ENCODE data around the gene AHNAK2. TPM values are rescaled to one million over a fixed set of nuclear protein-coding genes. Genes with fewer than 3 reads are reported as not detected.
"Not testable (repeated sequence)": the region's sequence is repeated elsewhere in the genome, so short reads cannot be mapped to it uniquely, and the experiment has no call there.

AHNAK2 gene
- polyA plus RNA-seq, 3 donors: 1.4 to 2.2 (median 2.0) TPM

DNA sequence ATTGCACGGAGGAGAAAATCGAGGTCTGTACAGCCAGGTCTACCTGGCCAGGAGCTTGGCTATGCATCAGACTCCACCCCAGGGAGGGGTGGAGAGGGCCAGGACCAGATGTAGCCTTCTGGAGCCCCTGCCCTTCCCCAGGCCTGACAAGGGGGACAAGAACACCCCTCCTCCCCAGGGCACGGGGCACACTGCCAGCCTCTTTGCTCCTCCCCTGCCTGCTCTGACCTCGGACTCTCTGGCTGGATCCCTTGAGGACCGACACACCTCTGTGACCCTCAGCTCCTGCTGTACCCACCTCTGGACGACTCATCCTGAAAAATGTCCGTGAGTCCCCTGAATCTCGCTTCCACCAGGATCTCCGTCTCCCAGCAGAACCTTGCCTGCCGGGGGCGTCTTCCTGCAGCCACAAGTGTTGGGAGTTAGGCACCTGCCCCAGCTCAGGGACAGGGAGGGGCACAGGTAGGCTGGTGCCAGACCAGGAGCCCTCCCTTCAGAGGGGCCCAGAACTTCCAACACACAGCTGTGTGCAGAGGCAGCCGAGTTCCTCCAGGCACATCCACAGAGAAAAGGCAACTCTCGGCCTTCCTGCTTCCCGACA is 21.8 kb downstream of the AHNAK2 start:
- no peak for DNase-seq (ENCODE audit: low read depth in 3 of 3, low spot score in 2 of 3)

DNA sequence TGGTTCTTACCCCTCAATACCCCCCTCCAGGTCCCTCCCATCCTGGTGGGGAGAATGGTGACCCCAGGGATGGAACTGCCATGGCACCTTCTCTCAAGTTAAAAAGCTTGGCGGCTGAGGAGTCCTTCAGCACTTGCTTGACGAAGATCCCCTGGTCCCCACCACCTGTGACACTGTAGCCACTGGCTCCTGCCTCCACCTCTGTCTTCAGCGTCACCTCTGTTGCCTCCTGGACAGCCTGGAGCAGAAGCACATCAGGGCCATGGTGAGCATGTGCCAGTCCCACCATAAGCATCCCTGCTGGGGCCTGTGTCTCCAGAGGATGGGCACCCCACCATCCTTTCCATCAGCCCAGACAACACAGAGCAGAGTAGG is 22.8 kb downstream of the AHNAK2 start:
- no peak for DNase-seq (ENCODE audit: low read depth in 3 of 3, low spot score in 2 of 3)

DNA sequence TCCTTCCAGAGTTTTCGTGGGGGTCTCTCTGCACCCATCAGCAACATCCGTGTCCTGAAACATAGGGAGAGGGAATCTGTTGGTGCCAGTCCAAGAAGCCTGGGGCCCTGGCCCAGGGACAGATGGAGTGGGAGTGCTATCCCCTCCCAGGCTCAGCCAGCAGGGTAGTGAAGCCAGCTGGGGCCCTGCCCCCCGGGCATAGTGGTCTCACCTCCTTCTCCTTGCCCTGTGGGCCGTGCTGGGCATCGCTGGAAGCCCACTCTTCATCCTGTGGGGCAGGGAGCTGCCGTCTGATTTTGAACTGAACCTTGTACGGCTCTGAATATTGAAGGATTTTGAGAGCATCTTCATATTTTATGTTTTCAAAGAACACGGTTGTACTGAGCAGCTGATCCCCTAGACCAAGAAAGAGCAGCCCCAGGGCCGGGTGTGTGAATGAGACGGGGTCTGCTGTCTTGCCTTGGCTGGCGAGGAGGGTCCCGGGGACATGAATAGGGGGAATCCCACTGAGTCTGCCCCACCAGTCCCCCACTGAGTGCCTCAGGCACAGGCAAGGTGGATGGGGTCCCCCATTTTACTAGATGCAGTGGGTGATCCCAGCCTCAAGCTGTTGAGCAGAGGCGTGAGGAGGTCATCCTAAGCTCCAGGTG is 23.3 kb downstream of the AHNAK2 start:
- no peak for DNase-seq (ENCODE audit: low read depth in 3 of 3, low spot score in 2 of 3)

DNA sequence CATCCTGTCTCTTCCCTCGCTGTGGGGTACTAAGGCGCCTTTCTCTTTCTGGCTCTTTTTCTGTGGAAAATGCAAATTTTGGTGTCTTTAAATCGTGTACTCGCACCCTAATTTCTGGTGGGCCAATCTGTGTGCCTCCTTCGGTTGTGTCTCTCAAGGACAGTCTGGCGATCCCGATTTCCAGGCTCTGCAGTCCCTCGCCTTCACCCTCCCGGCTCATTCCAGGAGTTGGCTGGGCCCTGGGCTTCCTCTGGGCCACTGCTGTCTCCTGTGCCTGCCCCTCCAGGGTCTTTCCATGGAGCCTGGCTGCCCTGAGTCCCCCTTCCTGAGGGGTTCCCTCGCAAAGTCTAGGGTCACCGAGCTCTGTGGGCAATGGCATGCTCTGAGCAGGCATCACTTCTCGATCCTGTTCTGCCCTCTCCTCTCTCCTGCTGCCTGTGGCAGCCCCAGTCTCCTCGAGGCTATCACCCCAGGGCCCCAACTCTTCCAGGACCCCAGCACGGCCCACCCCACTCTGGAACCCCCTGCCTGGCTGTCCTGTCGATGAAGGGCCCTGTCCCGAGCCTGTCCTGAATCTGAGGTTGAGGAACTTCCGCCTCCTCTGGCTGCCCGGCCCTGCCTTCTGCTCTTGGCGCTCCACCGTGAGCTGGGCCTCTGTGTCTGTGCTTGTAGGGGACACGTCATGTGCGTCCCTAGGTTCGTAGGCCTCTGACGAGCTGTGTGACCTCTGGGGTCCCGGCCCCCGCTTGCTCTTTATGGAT is 24.1 kb downstream of the AHNAK2 start:
- DNase-seq (ENCODE audit: low read depth in 3 of 3, low spot score in 2 of 3): no peak

DNA sequence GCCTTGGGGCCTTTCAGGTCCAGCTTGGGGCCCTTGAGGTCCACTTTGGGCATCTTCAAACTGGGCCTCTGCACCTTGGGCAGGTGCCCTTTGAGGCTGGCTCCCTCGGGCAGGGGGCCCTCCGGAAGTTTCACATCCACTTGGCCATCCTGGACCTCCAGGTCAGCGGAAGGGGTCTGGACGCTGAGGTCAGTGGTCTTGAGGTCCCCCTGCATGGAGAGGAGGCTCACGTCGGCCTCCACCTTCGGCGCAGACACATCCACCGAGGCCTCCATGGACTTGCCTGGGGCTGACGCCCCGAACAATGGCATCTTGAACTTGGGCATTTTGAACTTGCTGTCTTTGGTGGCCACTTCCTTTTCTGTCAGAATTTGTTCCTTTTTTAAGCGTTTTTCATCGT is 25.1 kb downstream of the AHNAK2 start:
- no peak for DNase-seq (ENCODE audit: low read depth in 3 of 3, low spot score in 2 of 3)

DNA sequence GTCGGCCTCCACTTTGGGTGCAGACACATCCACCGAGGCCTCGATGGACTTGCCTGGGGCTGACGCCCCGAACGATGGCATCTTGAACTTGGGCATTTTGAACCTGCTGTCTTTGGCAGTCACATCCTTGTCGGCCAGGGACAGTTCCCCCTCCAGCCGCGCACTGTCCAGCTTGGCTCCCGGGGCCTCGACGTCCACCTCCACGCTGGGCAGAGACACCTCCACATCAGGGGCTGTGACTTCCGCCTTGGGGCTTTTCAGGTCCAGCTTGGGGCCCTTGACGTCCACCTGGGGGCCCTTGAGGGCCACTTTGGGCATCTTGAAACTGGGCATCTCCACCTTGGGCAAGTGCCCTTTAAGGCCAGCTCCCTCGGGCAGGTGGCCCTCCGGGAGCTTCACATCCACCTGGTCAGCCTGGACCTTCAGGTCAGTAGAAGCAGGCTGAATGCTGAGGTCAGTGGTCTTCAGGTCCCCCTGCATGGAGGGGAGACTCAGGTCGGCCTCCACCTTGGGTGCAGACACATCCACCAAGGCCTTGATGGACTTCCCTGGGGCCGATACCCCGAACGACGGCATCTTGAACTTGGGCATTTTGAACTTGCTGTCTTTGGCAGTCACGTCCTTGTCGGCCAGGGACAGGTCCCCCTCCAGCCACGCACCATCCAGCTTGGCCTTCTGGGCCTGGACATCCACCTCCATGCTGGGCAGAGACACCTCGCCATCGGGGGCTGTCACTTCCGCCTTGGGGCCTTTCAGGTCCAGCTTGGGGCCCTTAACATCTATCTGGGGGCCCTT is 26.1 kb downstream of the AHNAK2 start:
- not testable (repeated sequence) for DNase-seq (ENCODE audit: low read depth in 3 of 3, low spot score in 2 of 3)

DNA sequence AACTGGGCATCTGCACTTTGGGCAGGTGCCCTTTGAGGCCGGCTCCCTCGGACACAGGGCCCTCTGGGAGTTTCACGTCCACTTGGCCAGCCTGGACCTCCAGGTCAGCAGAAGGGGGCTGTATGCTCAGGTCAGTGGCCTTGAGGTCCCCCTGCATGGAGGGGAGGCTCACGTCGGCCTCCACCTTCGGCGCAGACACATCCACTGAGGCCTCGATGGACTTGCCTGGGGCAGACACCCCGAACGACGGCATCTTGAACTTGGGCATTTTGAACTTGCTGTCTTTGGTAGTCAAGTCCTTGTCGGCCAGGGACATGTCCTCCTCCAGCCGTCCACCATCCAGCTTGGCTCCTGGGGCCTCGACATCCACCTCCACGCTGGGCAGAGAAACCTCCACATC is 27.5 kb downstream of the AHNAK2 start:
- DNase-seq (ENCODE audit: low read depth in 3 of 3, low spot score in 2 of 3): not testable (repeated sequence)

DNA sequence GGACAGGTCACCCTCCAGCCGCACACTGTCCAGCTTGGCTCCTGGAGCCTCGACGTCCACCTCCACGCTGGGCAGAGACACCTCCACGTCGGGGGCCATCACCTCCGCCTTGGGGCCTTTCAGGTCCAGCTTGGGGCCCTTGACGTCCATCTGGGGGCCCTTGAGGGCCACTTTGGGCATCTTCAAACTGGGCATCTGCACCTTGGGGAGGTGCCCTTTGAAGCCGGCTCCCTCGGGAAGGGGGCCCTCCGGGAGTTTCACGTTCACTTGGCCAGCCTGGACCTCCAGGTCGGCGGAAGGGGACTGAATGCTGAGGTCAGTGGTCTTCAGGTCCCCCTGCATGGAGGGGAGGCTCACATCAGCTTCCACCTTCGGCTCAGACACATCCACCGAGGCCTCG is 28.2 kb downstream of the AHNAK2 start:
- no peak for DNase-seq (ENCODE audit: low read depth in 3 of 3, low spot score in 2 of 3)

DNA sequence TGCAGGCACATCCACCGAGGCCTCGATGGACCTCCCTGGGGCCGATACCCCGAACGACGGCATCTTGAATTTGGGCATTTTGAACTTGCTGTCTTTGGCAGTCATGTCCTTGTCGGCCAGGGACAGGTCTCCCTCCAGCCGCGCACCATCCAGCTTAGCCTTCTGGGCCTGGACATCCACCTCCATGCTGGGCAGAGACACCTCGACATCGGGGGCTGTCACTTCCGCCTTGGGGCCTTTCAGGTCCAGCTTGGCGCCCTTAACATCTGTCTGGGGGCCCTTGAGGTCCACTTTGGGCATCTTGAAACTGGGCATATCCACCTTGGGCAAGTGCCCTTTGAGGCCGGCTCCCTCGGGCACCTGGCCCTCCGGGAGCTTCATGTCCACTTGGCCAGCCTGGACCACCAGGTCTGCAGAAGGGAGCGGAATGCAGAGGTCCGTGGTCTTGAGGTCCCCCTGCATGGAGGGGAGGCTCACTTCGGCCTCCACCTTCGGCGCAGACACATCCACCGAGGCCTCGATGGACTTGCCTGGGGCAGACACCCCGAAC is 28.7 kb downstream of the AHNAK2 start:
- not testable (repeated sequence) for DNase-seq (ENCODE audit: low read depth in 3 of 3, low spot score in 2 of 3)

DNA sequence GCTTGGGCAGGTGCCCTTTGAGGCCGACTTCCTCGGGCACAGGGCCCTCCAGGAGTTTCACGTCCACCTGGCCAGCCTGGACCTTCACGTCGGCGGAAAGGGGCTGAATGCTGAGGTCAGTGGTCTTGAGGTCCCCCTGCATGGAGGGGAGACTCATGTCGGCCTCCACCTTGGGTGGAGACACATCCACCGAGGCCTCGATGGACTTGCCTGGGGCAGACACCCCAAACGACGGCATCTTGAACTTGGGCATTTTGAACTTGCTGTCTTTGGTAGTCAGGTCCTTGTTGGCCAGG is 29.5 kb downstream of the AHNAK2 start:
- DNase-seq (ENCODE audit: low read depth in 3 of 3, low spot score in 2 of 3): no peak

DNA sequence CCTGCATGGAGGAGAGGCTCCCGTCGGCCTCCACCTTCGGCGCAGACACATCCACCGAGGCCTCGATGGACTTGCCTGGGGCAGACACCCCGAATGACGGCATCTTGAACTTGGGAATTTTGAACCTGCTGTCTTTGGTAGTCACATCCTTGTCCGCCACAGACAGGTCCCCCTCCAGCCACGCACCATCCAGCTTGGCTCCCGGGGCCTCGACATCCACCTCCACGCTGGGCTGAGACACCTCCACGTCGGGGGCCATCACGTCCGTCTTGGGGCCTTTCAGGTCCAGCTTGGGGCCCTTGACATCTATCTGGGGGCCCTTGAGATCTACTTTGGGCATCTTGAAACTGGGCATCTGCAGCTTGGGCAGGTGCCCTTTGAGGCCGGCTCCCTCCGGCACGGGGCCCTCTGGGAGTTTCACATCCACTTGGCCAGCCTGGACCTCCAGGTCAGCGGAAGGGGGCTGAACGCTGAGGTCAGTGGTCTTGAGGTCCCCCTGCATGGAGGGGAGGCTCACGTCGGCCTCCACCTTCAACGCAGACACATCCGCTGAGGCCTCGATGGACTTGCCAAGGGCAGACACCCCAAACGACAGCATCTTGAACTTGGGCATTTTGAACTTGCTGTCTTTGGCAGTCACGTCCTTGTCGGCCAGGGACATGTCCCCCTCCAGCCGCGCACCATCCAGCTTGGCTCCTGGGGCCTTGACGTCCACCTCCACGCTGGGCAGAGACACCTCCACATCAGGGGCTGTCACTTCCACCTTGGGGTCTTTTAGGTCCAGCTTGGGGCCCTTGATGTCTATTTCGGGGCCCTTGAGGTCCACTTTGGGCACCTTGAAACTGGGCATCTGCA is 30.1 kb downstream of the AHNAK2 start:
- DNase-seq (ENCODE audit: low read depth in 3 of 3, low spot score in 2 of 3): not testable (repeated sequence)

DNA sequence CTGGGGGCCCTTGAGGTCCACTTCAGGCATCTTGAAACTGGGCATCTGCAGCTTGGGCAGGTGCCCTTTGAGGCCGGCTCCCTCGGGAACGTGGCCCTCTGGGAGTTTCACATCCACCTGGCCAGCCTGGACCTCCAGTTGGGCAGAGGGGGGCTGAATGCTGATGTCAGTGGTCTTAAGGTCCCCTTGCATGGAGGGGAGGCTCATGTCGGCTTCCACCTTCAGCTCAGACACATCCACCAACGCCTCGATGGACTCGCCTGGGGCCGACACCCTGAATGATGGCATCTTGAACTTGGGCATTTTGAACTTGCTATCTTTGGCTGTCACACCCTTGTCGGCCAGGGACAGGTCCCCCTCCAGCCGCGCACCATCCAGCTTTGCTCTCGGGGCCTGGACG is 31.0 kb downstream of the AHNAK2 start:
- not testable (repeated sequence) for DNase-seq (ENCODE audit: low read depth in 3 of 3, low spot score in 2 of 3)

DNA sequence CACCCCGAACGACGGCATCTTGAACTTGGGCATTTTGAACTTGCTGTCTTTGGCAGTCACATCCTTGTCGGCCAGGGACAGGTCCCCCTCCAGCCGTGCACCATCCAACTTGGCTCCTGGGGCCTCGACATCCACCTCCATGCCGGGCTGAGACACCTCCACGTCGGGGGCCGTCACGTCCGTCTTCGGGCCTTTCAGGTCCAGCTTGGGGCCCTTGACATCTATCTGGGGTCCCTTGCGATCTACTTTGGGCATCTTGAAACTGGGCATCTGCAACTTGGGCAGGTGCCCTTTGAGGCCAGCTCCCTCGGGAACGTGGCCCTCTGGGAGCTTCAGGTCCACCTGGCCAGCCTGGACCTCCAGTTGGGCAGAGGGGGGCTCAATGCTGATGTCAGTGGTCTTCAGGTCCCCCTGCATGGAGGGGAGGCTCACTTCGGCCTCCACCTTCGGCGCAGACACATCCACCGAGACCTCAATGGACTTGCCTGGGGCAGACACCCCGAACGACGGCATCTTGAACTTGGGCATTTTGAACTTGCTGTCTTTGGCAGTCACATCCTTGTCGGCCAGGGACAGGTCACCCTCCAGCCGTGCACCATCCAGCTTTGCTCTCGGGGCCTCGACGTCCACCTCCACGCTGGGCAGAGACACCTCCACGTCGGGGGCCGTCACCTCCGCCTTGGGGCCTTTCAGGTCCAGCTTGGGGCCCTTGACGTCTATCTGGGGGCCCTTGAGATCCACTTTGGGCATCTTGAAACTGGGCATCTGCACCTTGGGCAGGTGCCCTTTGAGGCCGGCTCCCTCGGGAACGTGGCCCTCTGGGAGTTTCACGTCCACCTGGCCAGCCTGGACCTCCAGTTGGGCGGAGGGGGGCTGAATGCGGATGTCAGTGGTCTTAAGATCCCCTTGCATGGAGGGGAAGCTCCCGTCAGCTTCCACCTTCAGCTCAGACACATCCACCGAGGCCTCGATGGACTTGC is 31.9 kb downstream of the AHNAK2 start:
- DNase-seq (ENCODE audit: low read depth in 3 of 3, low spot score in 2 of 3): not testable (repeated sequence)

DNA sequence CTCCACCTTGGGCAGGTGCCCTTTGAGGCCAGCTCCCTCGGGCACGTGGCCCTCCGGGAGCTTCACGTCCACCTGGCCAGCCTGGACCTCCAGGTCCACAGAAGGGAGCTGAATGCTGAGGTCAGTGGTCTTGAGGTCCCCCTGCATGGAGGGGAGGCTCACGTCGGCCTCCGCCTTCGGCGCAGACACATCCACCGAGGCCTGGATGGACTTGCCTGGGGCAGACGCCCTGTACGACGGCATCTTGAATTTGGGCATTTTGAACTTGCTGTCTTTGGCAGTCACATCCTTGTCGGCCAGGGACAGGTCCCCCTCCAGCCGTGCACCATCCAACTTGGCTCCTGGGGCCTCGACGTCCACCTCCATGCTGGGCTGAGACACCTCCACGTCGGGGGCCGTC is 32.9 kb downstream of the AHNAK2 start:
- DNase-seq (ENCODE audit: low read depth in 3 of 3, low spot score in 2 of 3): not testable (repeated sequence)

DNA sequence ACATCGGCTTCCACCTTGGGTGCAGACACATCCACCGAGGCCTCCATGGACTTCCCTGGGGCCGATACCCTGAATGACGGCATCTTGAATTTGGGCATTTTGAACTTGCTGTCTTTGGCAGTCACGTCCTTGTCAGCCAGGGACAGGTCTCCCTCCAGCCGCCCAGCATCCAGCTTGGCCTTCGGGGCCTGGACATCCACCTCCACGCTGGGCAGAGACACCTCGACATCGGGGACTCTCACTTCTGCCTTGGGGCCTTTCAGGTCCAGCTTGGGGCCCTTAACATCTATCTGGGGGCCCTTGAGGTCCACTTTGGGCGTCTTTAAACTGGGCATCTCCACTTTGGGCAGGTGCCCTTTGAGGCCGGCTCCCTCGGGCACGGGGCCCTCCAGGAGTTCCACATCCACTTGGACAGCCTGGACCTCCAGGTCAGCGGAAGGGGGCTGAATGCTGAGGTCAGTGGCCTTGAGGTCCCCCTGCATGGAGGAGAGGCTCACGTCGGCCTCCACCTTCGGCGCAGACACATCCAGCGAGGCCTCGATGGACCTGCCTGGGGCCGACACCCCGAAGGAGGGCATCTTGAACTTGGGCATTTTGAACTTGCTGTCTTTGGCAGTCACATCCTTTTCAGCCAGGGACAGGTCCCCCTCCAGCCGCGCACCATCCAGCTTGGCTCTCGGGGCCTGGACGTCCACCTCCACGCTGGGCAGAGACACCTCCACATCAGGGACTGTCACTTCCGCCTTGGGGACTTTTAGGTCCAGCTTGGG is 33.6 kb downstream of the AHNAK2 start:
- DNase-seq (ENCODE audit: low read depth in 3 of 3, low spot score in 2 of 3): not testable (repeated sequence)

DNA sequence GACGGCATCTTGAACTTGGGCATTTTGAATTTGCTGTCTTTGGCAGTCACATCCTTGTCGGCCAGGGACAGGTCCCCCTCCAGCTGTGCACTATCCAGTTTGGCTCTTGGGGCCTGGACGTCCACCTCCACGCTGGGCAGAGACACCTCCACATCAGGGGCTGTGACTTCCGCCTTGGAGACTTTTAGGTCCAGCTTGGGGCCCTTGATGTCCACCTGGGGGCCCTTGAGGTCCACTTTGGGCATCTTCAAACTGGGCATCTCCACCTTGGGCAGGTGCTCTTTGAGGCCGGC is 34.2 kb downstream of the AHNAK2 start:
- not testable (repeated sequence) for DNase-seq (ENCODE audit: low read depth in 3 of 3, low spot score in 2 of 3)

DNA sequence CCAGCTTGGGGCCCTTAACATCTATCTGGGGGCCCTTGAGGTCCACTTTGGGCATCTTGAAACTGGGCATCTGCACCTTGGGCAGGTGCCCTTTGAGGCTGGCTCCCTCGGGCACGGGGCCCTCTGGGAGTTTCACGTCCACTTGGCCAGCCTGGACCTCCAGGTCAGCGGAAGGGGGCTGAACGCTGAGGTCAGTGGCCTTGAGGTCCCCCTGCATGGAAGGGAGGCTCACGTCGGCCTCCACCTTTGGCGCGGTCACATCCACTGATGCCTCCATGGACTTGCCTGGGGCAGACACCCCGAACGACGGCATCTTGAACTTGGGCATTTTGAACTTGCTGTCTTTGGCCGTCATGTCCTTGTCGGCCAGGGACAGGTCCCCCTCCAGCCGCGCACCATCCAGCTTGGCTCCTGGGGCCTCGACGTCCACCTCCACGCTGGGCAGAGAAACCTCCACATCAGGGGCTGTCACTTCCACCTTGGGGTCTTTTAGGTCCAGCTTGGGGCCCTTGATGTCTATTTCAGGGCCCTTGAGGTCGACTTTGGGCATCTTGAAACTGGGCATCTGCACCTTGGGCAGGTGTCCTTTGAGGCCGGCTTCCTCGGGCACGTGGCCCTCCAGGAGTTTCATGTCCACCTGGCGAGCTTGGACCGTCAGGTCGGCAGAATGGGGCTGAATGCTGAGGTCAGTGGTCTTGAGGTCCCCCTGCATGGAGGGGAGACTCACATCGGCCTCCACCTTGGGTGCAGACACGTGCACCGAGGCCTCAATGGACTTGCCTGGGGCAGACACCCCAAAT is 34.8 kb downstream of the AHNAK2 start:
- DNase-seq (ENCODE audit: low read depth in 3 of 3, low spot score in 2 of 3): not testable (repeated sequence)

DNA sequence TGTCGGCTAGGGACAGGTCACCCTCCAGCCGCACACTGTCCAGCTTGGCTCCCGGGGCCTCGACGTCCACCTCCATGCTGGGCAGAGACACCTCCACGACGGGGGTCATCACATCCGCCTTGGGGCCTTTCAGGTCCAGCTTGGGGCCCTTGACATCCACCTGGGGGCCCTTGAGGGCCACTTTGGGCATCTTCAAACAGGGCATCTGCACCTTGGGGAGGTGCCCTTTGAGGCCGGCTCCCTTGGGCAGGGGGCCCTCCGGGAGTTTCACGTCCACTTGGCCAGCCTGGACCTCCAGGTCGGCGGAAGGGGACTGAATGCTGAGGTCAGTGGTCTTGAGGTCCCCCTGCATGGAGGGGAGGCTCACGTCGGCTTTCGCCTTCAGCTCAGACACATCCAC is 35.6 kb downstream of the AHNAK2 start:
- DNase-seq (ENCODE audit: low read depth in 3 of 3, low spot score in 2 of 3): no peak

Measured in right renal cortex interstitium (tissue), 3 donors.